ENCODE results near the gene CD14. TPM values are rescaled to one million over a fixed set of nuclear protein-coding genes. Genes with fewer than 3 reads are reported as not detected.
"Not testable (repeated sequence)": the region's sequence is repeated elsewhere in the genome, so short reads cannot be mapped to it uniquely, and the experiment has no call there.

The CD14 gene
- polyA plus RNA-seq, 5 donors = 12.1 to 27.7 (median 16.8) TPM

DNA sequence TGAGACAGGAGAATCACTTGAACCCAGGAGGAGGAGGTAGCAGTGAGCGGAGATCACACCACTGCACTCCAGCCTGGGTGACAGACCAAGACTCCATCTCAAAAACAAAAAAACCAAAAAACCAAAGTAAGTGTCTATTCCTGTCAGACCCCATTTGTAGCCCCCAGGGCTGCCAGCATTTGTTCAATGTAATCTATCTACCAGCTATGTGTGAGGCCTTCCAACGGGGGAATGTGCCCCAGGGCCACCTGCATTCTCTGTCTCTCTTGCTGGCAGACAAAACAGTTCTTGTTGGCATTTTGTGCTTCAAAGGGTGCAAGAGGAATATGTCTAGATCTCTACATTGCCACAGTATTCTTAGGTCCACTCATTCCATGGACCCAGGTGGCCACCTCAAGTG is 34.1 kb downstream of the CD14 start:
- DNase-seq = no peak

DNA sequence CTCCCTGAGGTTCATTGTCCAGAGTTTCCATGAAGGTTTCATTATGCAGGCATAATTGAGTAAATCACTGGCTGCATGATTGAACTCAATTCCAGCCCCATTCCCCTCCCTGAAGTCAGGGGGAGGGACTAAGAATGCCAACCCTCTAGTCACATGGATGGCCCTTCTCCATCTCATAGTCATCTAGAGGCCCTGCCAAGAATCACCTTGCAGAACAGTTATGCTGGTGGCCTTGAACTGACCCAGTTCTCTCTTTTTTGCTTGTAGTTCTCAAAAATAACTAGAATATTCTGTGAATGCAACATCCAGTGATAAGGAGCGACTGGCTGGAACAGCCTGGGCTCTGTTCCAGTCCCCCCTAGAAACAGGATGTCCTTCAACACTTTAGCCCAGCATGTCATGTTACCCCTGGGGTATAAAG is 36.6 kb downstream of the CD14 start:
- no peak for DNase-seq

DNA sequence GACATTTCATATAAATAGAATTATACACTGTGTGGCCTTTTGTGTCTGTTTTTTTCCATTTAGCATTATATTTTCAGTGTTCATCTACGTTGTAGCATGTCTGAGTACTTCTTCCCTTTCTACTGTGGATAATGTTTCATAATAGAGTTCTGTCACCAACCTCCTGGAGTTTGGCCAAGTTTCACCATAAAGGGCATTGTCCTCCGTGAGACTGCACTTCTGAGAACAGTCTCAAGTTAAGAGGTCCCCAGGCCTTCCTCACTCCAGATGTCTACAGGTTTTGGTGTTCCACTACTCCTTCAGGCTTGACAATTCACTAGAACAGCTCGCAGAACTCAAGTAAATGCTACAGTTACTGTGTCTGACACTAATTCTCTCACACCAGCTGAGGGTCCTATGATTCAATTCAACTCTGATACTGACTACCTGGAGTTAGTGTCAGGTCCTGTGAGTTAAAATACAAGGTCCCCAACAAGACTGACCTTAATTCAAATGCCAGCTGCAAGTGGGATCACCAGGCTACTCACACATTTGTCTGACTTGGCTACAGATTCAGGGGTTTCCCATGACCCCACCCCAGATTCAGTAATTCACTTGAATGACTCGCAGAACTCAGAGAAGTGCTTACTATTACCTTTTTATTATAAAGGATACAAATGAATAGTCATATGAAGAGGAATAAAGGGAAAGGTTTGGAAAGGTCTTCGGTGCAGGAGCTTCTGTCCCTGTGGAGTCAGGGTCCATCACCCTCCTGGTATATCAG is 37.3 kb downstream of the CD14 start:
- no peak for DNase-seq

DNA sequence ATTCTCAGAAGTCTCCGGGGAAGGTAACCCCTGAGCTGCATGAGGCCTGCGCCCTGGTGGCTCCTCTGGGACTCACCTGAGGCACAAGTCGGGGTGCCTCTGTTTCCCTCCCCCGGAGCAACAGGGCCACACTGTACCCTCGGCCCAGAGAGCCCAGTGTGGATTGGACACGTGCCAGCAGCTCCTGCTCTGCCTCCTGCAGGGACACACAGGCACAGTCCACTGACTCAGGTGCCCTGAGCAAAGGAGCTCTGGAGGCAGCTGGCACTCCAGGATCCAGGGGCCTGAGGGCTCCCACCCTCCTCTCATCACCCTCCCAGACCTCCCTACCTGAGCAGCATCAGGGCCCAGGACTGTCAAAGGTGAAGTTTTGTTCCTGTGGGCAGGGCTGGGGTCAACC is 38.8 kb downstream of the CD14 start:
- no peak for DNase-seq

DNA sequence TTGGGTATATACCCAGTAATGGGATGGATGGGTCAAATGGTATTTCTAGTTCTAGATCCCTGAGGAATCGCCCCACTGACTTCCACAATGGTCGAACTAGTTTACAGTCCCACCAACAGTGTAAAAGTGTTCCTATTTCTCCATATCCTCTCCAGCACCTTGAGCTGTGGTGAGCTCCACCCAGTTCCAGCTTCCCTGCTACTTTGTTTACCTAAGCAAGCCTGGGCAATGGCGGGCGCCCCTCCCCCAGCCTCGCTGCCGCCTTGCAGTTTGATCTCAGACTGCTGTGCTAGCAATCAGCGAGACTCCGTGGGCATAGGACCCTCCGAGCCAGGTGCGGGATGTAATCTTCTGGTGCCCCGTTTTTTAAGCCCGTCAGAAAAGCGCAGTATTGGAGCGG is 39.9 kb downstream of the CD14 start:
- not testable (repeated sequence) for DNase-seq

DNA sequence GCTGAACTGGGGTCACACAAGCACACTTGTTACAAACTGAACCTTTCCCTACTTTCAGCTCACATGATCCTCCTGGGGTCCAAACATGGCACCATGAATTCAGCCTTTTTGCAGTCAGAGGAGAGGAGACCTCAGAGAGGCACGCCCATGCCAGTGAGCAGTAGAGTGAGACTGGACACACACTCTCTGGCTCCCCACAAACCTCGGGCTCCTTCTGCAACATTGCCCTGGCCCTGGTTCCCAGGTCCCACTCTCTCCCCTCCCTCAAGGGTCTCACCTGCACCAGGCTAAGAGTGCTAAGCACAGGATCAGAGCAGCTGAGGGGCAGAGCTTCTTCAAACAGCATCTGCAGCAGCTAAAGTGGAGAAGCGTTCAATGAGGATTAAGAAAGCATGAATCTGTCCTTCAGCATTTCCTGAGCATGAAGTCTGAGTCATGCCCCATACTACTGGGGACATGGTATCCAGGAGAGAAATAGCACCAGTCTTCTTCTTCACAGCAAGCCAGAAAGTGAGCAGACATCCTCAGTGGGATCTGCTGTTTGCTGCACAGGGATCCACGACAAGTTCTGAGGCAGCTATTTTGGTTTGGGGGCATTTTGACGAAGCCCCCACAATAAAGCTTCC is 41.1 kb downstream of the CD14 start:
- no peak for DNase-seq

DNA sequence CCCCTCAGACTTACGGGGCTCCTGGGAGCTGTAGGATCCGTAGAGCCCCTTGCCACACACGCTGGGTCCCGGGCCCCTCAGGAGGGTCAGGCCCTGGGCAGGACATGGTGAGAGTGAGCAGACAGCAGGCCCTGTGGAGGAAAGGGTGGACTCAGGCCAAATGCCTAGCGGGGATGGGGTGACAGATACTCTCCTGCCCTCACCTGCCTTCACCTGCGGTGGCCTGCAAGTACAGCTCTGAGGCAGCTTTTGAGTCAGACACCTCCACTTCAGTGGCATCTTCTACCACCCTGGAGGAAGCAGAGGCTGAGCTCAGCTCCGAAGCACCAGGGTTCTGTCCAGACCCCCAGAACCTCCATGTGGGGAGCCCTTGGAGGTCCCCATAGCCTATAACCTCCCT is 42.1 kb downstream of the CD14 start:
- no peak for DNase-seq

DNA sequence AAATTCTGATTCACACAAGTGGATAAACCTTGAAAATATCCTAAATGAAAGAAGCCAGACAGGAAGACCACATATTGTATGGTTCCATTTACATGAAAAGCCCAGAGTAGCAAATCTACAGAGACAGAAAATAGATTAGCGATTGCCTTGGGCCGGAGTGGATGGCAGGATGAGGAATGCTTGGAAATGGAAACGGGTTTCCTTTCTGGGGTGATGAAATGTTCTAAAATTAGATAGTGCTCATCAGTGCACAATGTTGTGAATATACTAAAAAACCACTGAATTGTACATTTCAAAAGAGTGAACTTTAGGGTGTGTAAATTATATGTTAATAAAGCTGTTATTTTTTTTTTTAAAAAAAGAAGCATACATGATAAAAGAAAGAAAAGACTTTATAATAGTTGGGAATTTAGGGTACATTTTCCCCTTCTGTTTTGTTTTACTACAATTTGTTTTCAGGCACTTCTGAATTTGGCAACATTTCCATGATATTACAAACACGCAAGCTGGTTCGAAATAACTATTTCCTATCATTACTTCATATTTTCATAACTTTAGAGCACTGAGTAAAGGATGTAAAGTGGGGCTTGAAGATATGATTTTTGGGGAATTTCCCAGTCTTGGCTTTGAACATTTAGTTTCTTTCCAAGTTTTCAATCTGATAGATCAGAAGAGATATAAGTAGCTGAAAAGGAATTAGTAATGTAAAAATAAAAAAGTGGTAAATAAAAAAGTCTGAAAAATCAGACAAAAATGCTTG is 44.5 kb downstream of the CD14 start:
- DNase-seq = no peak

DNA sequence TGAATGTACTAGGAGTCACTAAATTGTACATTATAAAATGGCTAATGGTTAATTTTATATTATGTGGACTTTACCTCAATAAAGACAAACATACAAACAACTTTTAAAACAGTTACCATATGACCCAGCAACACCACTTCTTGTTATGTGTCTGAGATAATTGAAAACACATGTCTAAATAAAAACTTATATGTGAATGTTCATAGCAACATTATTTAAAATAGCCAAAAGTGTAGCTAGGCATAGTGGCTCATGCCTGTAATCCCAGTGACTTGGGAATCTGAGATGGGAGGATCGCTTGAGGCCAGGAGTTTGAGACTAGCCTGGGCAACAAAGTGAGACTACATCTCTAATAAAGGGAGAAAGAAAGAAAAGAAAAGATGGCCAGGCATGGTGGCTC is 45.5 kb downstream of the CD14 start:
- DNase-seq = no peak

Other genes with a start within 250 kb of the CD14 start
- 100 to 1,000 TPM in 4 of 5 donors, 10 to 100 TPM in 1; 97.8 to 144 (median 128) TPM for gene ANKHD1, start 231.3 kb downstream of the CD14 start, polyA plus RNA-seq (ENCODE audit: insufficient read depth in 1 of 5, insufficient read length in 5 of 5, low replicate concordance in 1 of 5)
- 10 to 100 TPM in 4 of 5 donors, 1 to 10 TPM in 1; 7.8 to 13.7 (median 10.5) TPM for gene EIF4EBP3, start 85.5 kb downstream of the CD14 start, polyA plus RNA-seq (ENCODE audit: insufficient read depth in 1 of 5, insufficient read length in 5 of 5, low replicate concordance in 1 of 5)
- 10 to 100 TPM; 19.2 to 30.7 (median 22.9) TPM for gene SRA1, start 75.7 kb downstream of the CD14 start, polyA plus RNA-seq (ENCODE audit: insufficient read depth in 1 of 5, insufficient read length in 5 of 5, low replicate concordance in 1 of 5)
- 10 to 100 TPM; 41.6 to 57.2 (median 47.9) TPM for gene APBB3, start 68.6 kb downstream of the CD14 start, polyA plus RNA-seq (ENCODE audit: insufficient read depth in 1 of 5, insufficient read length in 5 of 5, low replicate concordance in 1 of 5)
- 10 to 100 TPM; 68.2 to 81.1 (median 71.0) TPM for gene SLC35A4, start 68.3 kb downstream of the CD14 start, polyA plus RNA-seq (ENCODE audit: insufficient read depth in 1 of 5, insufficient read length in 5 of 5, low replicate concordance in 1 of 5)
- gene TMCO6, start 6.3 kb upstream of the CD14 start, polyA plus RNA-seq (ENCODE audit: insufficient read depth in 1 of 5, insufficient read length in 5 of 5, low replicate concordance in 1 of 5) = 10 to 100 TPM; 18.0 to 22.1 (median 20.0) TPM
- gene NDUFA2, start 14.5 kb upstream of the CD14 start, polyA plus RNA-seq (ENCODE audit: insufficient read depth in 1 of 5, insufficient read length in 5 of 5, low replicate concordance in 1 of 5) = 10 to 100 TPM; 50.2 to 85.8 (median 61.8) TPM
- gene IK, start 14.7 kb upstream of the CD14 start, polyA plus RNA-seq (ENCODE audit: insufficient read depth in 1 of 5, insufficient read length in 5 of 5, low replicate concordance in 1 of 5) = 100 to 1,000 TPM; 140 to 196 (median 152) TPM
- 10 to 100 TPM; 15.3 to 21.5 (median 20.5) TPM for gene WDR55, start 31.7 kb upstream of the CD14 start, polyA plus RNA-seq (ENCODE audit: insufficient read depth in 1 of 5, insufficient read length in 5 of 5, low replicate concordance in 1 of 5)
- under 1 TPM in 3 of 5 donors, not detected in 2; 0.55 to 0.70 (median 0.68) TPM for gene DND1, start 40.4 kb upstream of the CD14 start, polyA plus RNA-seq (ENCODE audit: insufficient read depth in 1 of 5, insufficient read length in 5 of 5, low replicate concordance in 1 of 5)
- gene HARS1, start 58.2 kb upstream of the CD14 start, polyA plus RNA-seq (ENCODE audit: insufficient read depth in 1 of 5, insufficient read length in 5 of 5, low replicate concordance in 1 of 5) = 10 to 100 TPM; 71.4 to 77.3 (median 73.1) TPM
- gene HARS2, start 58.3 kb upstream of the CD14 start, polyA plus RNA-seq (ENCODE audit: insufficient read depth in 1 of 5, insufficient read length in 5 of 5, low replicate concordance in 1 of 5) = 10 to 100 TPM; 42.4 to 56.4 (median 49.8) TPM
- gene ZMAT2, start 67.3 kb upstream of the CD14 start, polyA plus RNA-seq (ENCODE audit: insufficient read depth in 1 of 5, insufficient read length in 5 of 5, low replicate concordance in 1 of 5) = 100 to 1,000 TPM in 4 of 5 donors, 10 to 100 TPM in 1; 95.6 to 151 (median 114) TPM
- under 1 TPM; 0.07 to 0.18 (median 0.09) TPM for gene PCDHA1, start 153.0 kb upstream of the CD14 start, polyA plus RNA-seq (ENCODE audit: insufficient read depth in 1 of 5, insufficient read length in 5 of 5, low replicate concordance in 1 of 5)
- under 1 TPM; 0.14 to 0.34 (median 0.31) TPM for gene PCDHA2, start 161.7 kb upstream of the CD14 start, polyA plus RNA-seq (ENCODE audit: insufficient read depth in 1 of 5, insufficient read length in 5 of 5, low replicate concordance in 1 of 5)
- under 1 TPM; 0.19 to 0.40 (median 0.27) TPM for gene PCDHA3, start 167.9 kb upstream of the CD14 start, polyA plus RNA-seq (ENCODE audit: insufficient read depth in 1 of 5, insufficient read length in 5 of 5, low replicate concordance in 1 of 5)
- gene PCDHA4, start 173.9 kb upstream of the CD14 start, polyA plus RNA-seq (ENCODE audit: insufficient read depth in 1 of 5, insufficient read length in 5 of 5, low replicate concordance in 1 of 5) = under 1 TPM; 0.27 to 0.50 (median 0.44) TPM
- gene PCDHA5, start 188.4 kb upstream of the CD14 start, polyA plus RNA-seq (ENCODE audit: insufficient read depth in 1 of 5, insufficient read length in 5 of 5, low replicate concordance in 1 of 5) = under 1 TPM; 0.06 to 0.12 (median 0.09) TPM
- gene PCDHA6, start 194.8 kb upstream of the CD14 start, polyA plus RNA-seq (ENCODE audit: insufficient read depth in 1 of 5, insufficient read length in 5 of 5, low replicate concordance in 1 of 5) = under 1 TPM; 0.21 to 0.37 (median 0.29) TPM
- under 1 TPM; 0.32 to 0.67 (median 0.44) TPM for gene PCDHA7, start 201.1 kb upstream of the CD14 start, polyA plus RNA-seq (ENCODE audit: insufficient read depth in 1 of 5, insufficient read length in 5 of 5, low replicate concordance in 1 of 5)
- under 1 TPM; 0.04 to 0.21 (median 0.12) TPM for gene PCDHA8, start 208.0 kb upstream of the CD14 start, polyA plus RNA-seq (ENCODE audit: insufficient read depth in 1 of 5, insufficient read length in 5 of 5, low replicate concordance in 1 of 5)
- gene PCDHA9, start 215.2 kb upstream of the CD14 start, polyA plus RNA-seq (ENCODE audit: insufficient read depth in 1 of 5, insufficient read length in 5 of 5, low replicate concordance in 1 of 5) = under 1 TPM; 0.04 to 0.10 (median 0.05) TPM
- gene PCDHA10, start 222.7 kb upstream of the CD14 start, polyA plus RNA-seq (ENCODE audit: insufficient read depth in 1 of 5, insufficient read length in 5 of 5, low replicate concordance in 1 of 5) = under 1 TPM; 0.10 to 0.67 (median 0.36) TPM
- under 1 TPM; 0.09 to 0.74 (median 0.32) TPM for gene PCDHA11, start 235.8 kb upstream of the CD14 start, polyA plus RNA-seq (ENCODE audit: insufficient read depth in 1 of 5, insufficient read length in 5 of 5, low replicate concordance in 1 of 5)
- gene PCDHA12, start 242.1 kb upstream of the CD14 start, polyA plus RNA-seq (ENCODE audit: insufficient read depth in 1 of 5, insufficient read length in 5 of 5, low replicate concordance in 1 of 5) = under 1 TPM; 0.08 to 0.14 (median 0.09) TPM
- gene PCDHA13, start 248.9 kb upstream of the CD14 start, polyA plus RNA-seq (ENCODE audit: insufficient read depth in 1 of 5, insufficient read length in 5 of 5, low replicate concordance in 1 of 5) = under 1 TPM; 0.08 to 0.42 (median 0.11) TPM

Measured in right lung (tissue), 5 donors.